GM19328 (cell line): ENCODE measurements around the gene LRRN4CL.
A peak's percentile ranks its signal among the peaks of the same experiment; 100 is the strongest.
"Not testable (repeated sequence)": the region's sequence is repeated elsewhere in the genome, so short reads cannot be mapped to it uniquely, and the experiment has no call there.

ENCODE experiments used
- ATAC-seq: cut with Tn5 transposase; IDR thresholded peaks from one replicate; pipeline ENCODE4 v1.9.1; 2021; ENCODE audit warnings: mild to moderate bottlenecking, moderate library complexity; ENCODE audit not compliant: unreplicated experiment

LRRN4CL gene

DNA sequence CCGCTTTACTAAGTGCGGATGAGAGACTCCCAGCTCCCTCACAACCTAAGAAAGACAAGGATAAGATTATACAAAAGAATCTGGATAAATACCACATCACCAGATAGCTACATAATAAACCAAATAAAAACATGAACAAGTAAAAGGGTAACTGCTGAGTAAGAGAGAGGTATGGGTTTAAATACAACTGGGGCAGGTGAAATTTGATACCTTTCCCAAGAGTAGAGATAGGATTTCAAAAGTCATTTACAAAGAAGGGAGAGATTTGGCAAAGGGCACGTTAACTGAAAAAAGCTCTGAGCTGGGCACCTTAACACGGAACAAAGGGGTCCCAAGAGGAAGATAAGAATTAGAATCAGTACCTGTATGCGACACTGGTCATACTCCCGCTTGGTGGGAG lies 12.2 kb downstream of the LRRN4CL start:
- no peak for ATAC-seq

DNA sequence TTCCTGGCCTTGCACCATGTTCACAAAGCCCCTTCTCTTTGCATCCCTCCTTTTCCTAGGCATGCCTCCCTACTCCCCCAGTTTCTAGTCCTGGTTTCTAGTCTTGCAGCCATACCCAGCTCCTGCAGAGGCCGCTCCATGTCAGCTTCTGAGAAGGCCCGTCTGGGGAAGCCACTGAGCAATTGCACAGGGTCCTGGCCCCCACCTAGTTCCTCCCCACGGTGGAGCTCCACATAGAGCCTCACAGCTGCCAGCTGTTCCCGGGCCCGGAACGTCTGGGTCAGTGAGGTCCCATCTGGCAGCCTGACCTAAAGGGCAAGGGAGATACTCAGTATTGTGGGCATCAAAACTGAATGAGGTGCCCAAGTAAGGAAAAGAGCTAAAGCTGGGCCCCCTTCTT lies 12.6 kb downstream of the LRRN4CL start:
- no peak for ATAC-seq

- not testable (repeated sequence) for ATAC-seq
Observed at GRCh38 chr11:62675415-62675814, 13.9 kb downstream of the LRRN4CL start.

DNA sequence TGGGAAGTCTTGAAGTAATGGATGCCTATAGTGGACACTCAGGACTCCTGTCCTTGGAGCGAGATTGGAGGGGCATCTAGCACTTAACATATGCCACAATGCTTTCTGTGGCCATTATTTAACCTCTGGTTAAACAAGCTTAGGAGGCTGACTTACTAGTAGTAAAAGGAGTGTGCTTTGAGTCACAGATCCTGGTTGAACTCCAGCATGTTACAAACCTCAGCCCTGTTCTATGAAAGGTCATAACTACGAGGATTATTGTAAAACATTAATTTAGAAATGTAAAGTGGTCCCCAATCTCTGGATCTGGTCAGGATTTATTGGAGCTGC lies 16.2 kb downstream of the LRRN4CL start:
- no peak for ATAC-seq

GRCh38 chr11:62671608-62672389 lies 17.5 kb downstream of the LRRN4CL start, which contains the start of the genes LBHD1 and UQCC3:
TSS of gene LBHD1 (minus strand) at chr11:62672267. CDS start at chr11:62670031, 2,236 bp downstream.
TSS of gene UQCC3 (plus strand) at chr11:62671673. CDS start at chr11:62671746, 73 bp downstream.
- ATAC-seq: peak; percentile 68

GRCh38 chr11:62671236-62671607 lies 18.1 kb downstream of the LRRN4CL start:
- ATAC-seq: peak; percentile 6

DNA sequence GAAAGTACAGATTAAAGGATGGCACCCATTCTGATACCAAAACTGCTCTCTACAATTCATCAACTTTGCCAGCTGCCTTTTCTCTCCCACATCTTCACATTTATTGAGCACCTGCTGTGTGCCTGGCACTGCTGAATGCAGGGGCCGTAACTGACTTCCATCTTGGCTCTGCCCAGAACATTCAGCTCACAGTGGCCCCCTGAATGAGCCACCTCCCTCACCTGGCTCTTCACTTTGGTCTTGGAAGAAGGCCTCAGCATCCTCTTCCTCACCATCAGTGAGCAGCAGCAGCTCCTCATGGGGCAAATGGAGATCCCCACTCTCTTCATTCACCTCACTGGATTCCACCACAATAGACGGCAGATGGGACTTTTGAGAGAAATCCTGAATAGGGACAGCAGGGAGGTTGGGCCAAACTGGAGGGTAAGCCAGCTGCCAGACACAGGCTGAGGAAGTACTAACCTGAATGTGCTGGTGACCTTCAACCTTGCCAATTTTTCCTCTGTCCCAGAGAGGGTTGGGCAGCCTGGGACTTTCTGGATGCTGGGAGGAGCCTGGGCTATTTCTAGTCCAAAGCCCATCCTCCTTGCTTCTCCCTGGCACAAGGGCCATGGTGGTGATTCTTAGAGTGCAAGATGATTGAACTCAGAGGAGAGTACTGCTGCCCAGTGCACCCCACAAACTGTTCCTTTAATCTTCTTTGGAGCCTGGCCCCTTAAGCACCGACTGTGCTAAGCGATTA lies 19.7 kb downstream of the LRRN4CL start:
- no peak for ATAC-seq

GRCh38 chr11:62667460-62667859 lies 21.9 kb downstream of the LRRN4CL start:
- ATAC-seq: no peak

GRCh38 chr11:62666259-62666926 lies 22.9 kb downstream of the LRRN4CL start:
- no peak for ATAC-seq

GRCh38 chr11:62665599-62666258 lies 23.6 kb downstream of the LRRN4CL start:
- no peak for ATAC-seq

GRCh38 chr11:62665075-62665598 lies 24.2 kb downstream of the LRRN4CL start, which contains the start of the genes C11orf98 and CSKMT:
TSS of gene C11orf98 (minus strand) at chr11:62665210. CDS start at chr11:62665169, 41 bp downstream.
TSS of gene CSKMT (plus strand) at chr11:62665312. CDS start at chr11:62665880, 568 bp downstream.
- ATAC-seq: peak; percentile 87

GRCh38 chr11:62664405-62665074 lies 24.8 kb downstream of the LRRN4CL start:
- peak; percentile 33 for ATAC-seq

- ATAC-seq: no peak
Observed at GRCh38 chr11:62656796-62657429, 32.4 kb downstream of the LRRN4CL start.

- no peak for ATAC-seq
Observed at GRCh38 chr11:62654297-62654696, 35.0 kb downstream of the LRRN4CL start.

- ATAC-seq: no peak
Observed at GRCh38 chr11:62652161-62653006, 36.9 kb downstream of the LRRN4CL start.

DNA sequence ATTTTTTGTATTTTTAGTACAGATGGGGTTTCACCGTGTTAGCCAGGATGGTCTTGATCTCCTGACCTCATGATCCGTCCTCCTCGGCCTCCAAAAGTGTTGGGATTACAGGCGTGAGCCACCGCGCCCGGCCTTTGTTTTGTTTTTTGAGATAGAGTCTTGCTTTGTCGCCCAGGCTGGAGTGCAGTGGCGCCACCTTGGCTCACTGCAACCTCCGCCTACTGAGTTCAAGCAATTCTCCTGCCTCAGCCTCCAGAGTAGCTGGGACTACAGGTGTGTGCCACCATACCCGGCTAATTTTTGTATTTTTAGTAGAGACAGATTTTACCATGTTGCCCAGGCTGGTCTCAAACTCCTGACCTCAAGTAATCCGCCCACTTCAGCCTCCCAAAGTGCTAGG lies 39.0 kb downstream of the LRRN4CL start:
- not testable (repeated sequence) for ATAC-seq

GRCh38 chr11:62649486-62649885 lies 39.8 kb downstream of the LRRN4CL start:
- ATAC-seq: no peak

DNA sequence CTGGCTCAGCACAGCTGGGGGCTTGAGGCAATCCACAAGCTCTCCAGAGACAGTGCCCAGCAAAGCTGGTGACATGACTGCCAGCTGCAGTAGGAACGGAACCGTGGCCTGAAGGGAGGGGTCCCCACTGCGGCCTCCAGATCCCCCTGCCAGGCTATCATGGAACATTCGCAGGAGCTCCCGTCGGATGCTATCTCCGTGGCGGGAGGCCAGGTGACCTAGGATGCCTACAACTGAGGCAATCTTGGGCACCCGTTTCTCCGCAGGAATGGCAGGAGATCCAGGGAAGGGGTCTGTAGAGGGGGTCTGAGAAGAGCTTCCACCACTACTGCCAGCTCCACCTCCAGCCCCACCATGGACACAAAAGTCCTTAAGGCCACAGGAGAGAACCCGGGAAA lies 40.4 kb downstream of the LRRN4CL start:
- ATAC-seq: no peak
